Neural cell (in vitro differentiated cells): Measurements from ENCODE around the gene CHD2.

Experiments used
- EP300 ChIP-seq: fragments of 450-650 bp; conservative IDR thresholded peaks from 2 replicates; pipeline ENCODE4 v1.6.1; 2014; ENCODE audit warnings: antibody characterized with exemption, mild to moderate bottlenecking, moderate library complexity; ENCODE audit not compliant: poor library complexity, severe bottlenecking
- EZH2 ChIP-seq: fragments of 200-600, 300-800 bp; shearing (Covaris generic), sonication (generic); IDR thresholded peaks from 2 replicates; pipeline ENCODE4 v1.6.1; 2014; ENCODE audit warnings: antibody characterized with exemption, low read length, borderline replicate concordance, mild to moderate bottlenecking; ENCODE audit not compliant: insufficient read depth, poor library complexity, severe bottlenecking
- MXI1 ChIP-seq: fragments of 450-650 bp; conservative IDR thresholded peaks from 2 replicates; pipeline ENCODE4 v1.6.1; 2014; ENCODE audit warnings: antibody characterized with exemption, mild to moderate bottlenecking; ENCODE audit not compliant: poor library complexity, severe bottlenecking
- RAD21 ChIP-seq: fragments of 450-650 bp; conservative IDR thresholded peaks from 2 replicates; pipeline ENCODE4 v1.6.1; 2014; ENCODE audit warnings: antibody characterized with exemption, mild to moderate bottlenecking, moderate library complexity
- TAF1 ChIP-seq: IDR thresholded peaks from 2 replicates; pipeline ENCODE4 v1.6.1; 2012; ENCODE audit warnings: low read depth
- TF ChIP-seq, protein P1 (sequence below): fragments of 450-650 bp; IDR thresholded peaks from 2 replicates; pipeline ENCODE4 v1.5.1; 2014; ENCODE audit warnings: antibody characterized with exemption, mild to moderate bottlenecking, moderate library complexity; ENCODE audit not compliant: poor library complexity, severe bottlenecking

DNA sequence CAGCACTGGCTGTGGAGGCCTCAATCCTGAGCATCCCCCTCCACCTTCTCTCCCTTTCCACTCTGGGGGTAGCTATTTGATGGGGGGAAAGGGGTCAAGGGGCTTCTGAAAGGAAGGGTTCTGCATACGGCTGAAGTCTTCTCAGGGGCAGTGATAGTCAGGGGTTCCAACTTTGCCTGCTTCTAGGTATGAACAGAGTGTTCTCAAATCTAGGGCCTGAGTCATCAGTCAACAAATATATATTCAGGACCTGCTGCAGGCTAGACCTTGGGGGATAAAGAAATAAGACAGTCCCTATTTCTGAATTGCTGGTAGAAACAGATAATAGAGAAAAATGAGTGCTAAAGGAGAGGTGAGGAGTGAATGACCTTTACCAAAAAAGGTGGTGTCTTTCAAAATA is 176.1 kb downstream of the CHD2 start:
- TF ChIP-seq, protein P1, sequence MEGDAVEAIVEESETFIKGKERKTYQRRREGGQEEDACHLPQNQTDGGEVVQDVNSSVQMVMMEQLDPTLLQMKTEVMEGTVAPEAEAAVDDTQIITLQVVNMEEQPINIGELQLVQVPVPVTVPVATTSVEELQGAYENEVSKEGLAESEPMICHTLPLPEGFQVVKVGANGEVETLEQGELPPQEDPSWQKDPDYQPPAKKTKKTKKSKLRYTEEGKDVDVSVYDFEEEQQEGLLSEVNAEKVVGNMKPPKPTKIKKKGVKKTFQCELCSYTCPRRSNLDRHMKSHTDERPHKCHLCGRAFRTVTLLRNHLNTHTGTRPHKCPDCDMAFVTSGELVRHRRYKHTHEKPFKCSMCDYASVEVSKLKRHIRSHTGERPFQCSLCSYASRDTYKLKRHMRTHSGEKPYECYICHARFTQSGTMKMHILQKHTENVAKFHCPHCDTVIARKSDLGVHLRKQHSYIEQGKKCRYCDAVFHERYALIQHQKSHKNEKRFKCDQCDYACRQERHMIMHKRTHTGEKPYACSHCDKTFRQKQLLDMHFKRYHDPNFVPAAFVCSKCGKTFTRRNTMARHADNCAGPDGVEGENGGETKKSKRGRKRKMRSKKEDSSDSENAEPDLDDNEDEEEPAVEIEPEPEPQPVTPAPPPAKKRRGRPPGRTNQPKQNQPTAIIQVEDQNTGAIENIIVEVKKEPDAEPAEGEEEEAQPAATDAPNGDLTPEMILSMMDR: no peak
- no peak for TF ChIP-seq RAD21
- no peak for TF ChIP-seq EZH2
- TF ChIP-seq EP300: no peak
- no peak for TF ChIP-seq MXI1
- TF ChIP-seq TAF1: no peak
